Motor neuron (in vitro differentiated cells): Measurements from ENCODE around the gene ZNF70. TPM values are rescaled to one million over a fixed set of nuclear protein-coding genes. Genes with fewer than 3 reads are reported as not detected.

ENCODE experiments used
- ATAC-seq, 8 experiments: fragments of 200-7000 bp; cut with Tn5 transposase; replicated peaks in 6 of 8; 2 replicates each; pipeline ENCODE4 v1.8.0; 2021; ENCODE audit warnings: mild to moderate bottlenecking in 8 of 8, moderate library complexity in 8 of 8
- H3K27ac ChIP-seq, 2 donors: fragments of 250-450 bp; sonication (Bioruptor Pico); 2 replicates each; pipeline ENCODE4 v1.9.0; 2021; ENCODE audit warnings: antibody characterized with exemption in 2 of 2, mild to moderate bottlenecking in 2 of 2, moderate library complexity in 1 of 2
- H3K4me1 ChIP-seq, 2 donors: fragments of 250-450 bp; sonication (Bioruptor Pico); replicated peaks in 1 of 2; 2 replicates each; pipeline ENCODE4 v1.6.1; 2021; ENCODE audit warnings: antibody characterized with exemption in 2 of 2, mild to moderate bottlenecking in 2 of 2, moderate library complexity in 1 of 2
- H3K4me3 ChIP-seq, 5 donors: fragments of 250-450 bp; sonication (Bioruptor Pico); 2 replicates each; pipeline ENCODE4 v1.9.0; 2021; ENCODE audit warnings: antibody characterized with exemption in 5 of 5, mild to moderate bottlenecking in 5 of 5, moderate library complexity in 4 of 5
- WGBS, 10 experiments: fragments of 450-650 bp; shearing (Covaris generic); methylation state at CpG; one replicate each; pipeline ENCODE4 v1.0.0; 2022; 5-methylcytosine and 5-hydroxymethylcytosine counted together
- in situ Hi-C, 9 experiments: fragments of 400-800 bp; cut with MboI; loops; one replicate each; pipeline ENCODE4 v1.15.0; 2021; ENCODE audit warnings: low sequenced_read_pairs in 9 of 9, low pct_unique_long_range_greater_than_20kb in 2 of 9; ENCODE audit not compliant: unreplicated experiment in 9 of 9
- total RNA-seq, 8 experiments: library from RNA; unstranded; fragments of 300-600 nt; gene quantifications; 2 replicates each; pipeline versions ENCODE4 v1.2.3 to v1.2.4, GENCODE V29; 2022

ZNF70 gene
- total RNA-seq, 8 experiments from 2014 or later: 5.7 to 11.1 (median 7.8) TPM

DNA sequence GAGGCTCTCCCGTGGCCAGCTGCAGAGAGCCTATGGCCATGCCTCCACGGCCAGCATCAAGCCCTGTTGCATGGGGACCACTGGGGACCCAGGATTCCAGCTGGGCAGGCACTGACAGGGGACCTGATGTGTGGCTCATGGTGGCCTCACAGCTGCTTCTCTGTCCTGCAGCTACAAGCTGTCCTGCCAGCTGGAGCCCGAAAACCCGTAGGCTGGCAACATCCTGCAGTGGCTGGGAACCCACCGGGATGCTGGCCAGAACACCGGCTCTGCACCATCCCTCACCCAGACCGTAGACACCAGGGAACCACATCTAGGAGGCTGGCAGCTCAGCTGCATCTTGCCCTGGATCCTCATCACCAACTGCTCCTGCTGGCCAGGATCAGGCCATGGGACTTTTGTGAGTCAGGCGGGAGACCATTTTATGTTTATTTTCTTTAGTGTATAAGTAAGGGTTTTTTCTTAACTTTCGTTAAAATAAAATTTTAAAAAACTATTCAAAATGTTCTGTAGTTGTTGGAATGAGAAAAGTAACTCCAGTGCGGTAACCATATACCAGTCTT is 52.2 kb downstream of the ZNF70 start:
- H3K4me1 ChIP-seq: no peaks in the 10 kb centered on the region
- H3K27ac ChIP-seq: no peak overlapping the region
- H3K4me3 ChIP-seq: no peak overlapping the region
- in situ Hi-C loops: no loop called here
- no peak for ATAC-seq
- WGBS, 10 experiments: 74 to 100% (median 95%) methylated on average over 1 to 7 of the region's 10 CpGs

DNA sequence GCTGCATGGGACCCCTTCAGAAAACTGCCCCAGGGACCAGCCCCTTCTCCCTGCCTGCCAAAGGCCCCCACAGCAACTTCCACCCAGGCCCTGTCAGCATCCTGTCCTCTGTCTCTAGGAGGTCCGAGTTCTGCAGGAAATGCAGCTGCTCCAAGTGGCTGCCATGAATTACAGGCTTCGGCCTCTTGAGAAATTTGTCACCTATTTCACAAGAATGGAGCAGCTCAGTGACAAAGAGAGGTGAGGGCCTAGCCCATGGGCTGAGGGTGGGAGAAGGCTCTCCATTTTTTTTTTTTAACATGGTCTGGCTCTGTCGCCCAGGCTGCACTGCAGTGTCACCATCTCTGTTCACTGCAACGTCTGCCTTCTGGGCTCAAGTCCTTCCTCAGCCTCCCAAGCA is 52.8 kb downstream of the ZNF70 start:
- in situ Hi-C loops: no loop called here
- WGBS, 10 experiments: 83 to 100% (median 92%) methylated on average over 1 to 4 of the region's 4 CpGs; no CpG with 5 or more reads in 6 of the 10 experiments

DNA sequence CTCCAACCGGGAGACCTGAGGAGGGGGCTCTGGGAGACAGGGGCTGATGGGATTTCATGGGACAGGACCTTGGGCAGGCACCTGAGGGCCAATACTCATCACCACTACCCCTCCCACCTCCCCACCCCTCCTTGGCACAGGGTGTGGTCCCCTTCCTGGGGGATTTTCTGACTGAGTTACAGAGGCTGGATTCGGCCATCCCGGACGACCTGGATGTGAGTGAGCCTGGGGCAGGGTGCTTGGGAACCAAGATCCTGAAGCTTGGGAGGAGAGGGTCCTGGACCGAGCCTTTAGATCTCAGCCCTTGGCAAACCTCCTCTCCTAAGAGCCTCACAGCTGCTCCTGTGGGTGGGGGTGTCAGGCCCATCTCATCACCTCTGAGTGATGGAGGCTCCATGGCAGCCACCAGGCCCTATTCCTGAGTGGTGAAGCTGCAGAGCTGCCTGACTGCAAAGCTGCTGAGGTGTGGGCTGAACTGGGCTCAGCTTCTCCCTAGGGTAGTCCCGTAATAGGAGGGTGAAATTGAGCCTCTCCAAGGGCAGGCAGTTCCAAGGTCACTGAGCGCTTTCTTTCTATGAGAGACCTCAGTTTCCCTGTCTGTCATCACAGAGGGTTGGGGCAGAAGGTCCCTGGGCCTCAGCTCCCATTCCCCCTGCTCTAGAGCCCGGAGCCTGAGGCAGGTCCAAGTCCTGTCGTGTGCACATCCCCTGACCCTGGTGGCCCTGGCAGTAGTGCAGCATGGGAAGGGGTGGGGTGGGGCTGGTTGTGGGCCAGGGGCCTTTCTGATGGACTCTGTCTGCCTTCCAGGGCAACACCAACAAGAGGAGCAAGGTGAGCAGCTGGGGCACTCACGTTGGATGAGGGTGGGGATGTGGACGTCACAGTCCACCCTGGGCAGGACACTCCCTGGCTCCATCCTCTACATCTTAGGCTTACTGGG is 53.6 kb downstream of the ZNF70 start:
- H3K4me1 ChIP-seq: no peaks in the 10 kb centered on the region
- H3K27ac ChIP-seq: no peak overlapping the region
- H3K4me3 ChIP-seq: no peak overlapping the region
- in situ Hi-C loops: no loop called here
- WGBS, 10 experiments: 60 to 100% (median 87%) methylated on average over 1 to 3 of the region's 11 CpGs; no CpG with 5 or more reads in 6 of the 10 experiments
- no peak for ATAC-seq

More for the DNA sequence above, 52.8 kb downstream of the ZNF70 start:
- ATAC-seq: no peak
- no peaks in the 10 kb centered on the region for H3K4me1 ChIP-seq
- no peak overlapping the region for H3K4me3 ChIP-seq
- no peak overlapping the region for H3K27ac ChIP-seq

DNA sequence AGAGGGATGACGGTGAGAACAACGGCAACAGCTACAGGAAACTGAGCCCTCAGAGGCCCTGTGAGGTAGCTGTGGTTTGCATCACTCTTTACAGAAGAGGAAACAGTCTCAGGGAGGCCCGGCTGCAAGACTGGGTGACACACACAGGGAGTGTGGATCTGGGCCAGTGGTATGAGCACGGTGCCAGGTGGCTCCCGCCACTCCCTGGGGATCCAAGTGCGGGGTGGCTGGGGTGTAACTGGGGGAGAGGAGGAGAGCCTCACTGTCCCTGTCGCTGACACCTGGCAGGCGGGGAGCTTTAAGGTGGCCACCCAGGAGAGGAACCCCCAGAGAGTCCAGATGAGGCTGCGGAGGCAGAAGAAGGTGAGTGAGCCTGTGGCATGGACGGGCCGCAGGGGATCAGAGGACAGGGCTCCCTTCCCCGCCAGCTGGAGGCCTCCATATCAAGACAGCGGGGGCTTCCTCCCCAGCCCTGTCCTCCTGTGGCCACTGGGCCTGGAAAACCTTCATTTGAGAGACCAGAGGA is 54.5 kb downstream of the ZNF70 start:
- 60 to 100% (median 93%) methylated on average over 1 to 4 of the region's 13 CpGs; no CpG with 5 or more reads in 7 of the 10 experiments for WGBS, 10 experiments
- Histone ChIP-seq H3K4me3 (no peak overlapping the region), H3K27ac (no peak overlapping the region), H3K4me1 (no peaks in the 10 kb centered on the region)
- no peak for ATAC-seq
- in situ Hi-C loops: no loop called here

DNA sequence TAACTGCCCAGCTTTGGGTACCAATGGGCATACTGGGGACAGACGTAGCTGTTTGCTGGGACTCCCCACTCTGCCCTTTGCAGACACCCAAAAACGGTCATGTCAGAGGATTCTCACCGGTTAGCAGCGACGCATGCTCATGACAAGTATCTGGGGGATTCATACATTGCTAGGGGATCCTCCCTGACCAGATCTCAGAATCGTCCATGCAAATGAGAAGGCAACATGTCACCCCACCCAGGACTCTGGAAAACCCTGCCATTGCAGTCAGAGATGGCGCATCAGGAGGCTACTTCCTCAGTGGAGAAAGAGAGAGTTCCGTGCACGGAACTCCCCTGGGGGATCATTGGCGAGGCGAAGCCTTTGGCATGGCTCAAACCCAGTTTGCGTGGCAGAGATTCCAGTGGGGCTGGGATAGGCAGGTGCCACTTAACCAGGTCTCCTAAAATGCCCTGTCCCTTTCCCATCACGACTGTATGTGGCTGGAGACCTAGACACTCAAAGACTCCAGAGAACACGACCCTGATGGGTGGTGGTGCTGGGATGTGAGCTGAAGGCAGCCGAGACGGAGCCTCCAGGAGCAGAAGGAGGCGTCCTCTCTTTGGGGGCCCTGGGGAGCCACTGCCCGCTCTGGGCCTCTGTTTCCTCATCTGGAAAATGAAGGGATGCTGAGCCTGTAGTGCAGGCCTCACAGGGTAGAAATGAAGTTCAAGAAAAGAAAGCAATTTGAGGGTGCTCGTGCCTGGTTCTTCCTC is 55.2 kb downstream of the ZNF70 start:
- Histone ChIP-seq H3K4me1 (no peaks in the 10 kb centered on the region), H3K4me3 (no peak overlapping the region), H3K27ac (no peak overlapping the region)
- in situ Hi-C loops: no loop called here
- ATAC-seq: no peak
- 67 to 95% (median 80%) methylated on average over 1 to 4 of the region's 19 CpGs; no CpG with 5 or more reads in 3 of the 10 experiments for WGBS, 10 experiments

DNA sequence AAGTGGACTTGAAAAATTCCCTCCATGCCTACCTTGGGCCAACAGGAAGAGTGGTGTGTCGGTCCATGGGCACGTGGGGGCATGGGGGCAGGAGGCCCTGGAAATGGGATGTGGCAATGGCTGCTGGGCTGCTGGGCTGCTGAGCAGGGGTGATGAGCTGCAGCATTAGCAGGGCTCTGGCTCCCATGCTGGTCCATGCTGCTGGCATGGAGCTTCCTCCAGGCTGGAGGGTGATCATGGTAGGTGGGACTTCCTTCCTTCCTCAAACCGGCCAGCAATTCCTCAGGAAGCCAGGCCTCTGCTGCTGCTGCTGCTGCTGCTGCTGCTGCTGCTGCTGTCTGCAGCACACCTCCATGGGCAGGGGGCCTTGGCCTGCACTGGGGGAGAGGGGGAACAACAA is 55.8 kb downstream of the ZNF70 start:
- Histone ChIP-seq H3K4me1 (no peaks in the 10 kb centered on the region), H3K27ac (no peak overlapping the region), H3K4me3 (no peak overlapping the region)
- in situ Hi-C loops: no loop called here
- ATAC-seq: no peak
- 60 to 100% (median 97%) methylated on average over 1 to 3 of the region's 3 CpGs; no CpG with 5 or more reads in 6 of the 10 experiments for WGBS, 10 experiments

DNA sequence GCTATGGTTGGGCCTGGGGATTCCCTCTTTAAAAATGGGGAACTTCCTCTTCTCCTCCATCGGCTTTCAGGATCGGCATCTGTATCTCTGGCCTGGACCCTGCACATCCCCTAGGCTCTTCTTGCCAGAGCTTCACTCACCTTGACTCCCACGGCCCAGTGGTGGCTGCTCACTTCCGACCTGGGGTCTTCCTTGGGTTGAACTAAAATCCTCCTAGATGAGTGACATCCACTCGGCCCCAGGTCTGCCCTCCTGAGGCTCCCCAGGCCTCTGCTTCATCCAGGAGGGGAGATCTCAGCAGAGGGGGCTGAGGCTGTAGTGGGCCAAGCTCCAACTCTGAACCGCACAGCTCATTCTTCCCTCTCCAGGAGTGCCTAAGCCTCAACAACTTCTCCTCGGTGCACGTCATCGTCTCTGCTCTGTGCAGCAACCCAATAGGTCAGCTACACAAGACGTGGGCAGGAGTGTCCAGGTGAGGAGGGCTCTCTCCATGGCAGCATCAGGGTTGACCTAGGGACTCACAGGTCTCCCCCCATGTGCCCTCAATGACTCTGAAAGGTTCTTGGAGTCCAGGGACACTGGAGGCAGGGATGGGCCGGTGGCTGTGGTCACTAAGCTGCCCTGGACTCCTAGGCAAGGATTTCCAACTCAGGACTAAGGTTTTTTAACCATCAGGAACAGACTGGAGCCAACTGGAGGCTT is 56.8 kb downstream of the ZNF70 start:
- H3K27ac ChIP-seq: no peak overlapping the region
- no peak overlapping the region for H3K4me3 ChIP-seq
- in situ Hi-C loops: no loop called here
- no peaks in the 10 kb centered on the region for H3K4me1 ChIP-seq
- no peak for ATAC-seq
- 60 to 100% (median 93%) methylated on average over 1 to 3 of the region's 11 CpGs; no CpG with 5 or more reads in 7 of the 10 experiments for WGBS, 10 experiments

DNA sequence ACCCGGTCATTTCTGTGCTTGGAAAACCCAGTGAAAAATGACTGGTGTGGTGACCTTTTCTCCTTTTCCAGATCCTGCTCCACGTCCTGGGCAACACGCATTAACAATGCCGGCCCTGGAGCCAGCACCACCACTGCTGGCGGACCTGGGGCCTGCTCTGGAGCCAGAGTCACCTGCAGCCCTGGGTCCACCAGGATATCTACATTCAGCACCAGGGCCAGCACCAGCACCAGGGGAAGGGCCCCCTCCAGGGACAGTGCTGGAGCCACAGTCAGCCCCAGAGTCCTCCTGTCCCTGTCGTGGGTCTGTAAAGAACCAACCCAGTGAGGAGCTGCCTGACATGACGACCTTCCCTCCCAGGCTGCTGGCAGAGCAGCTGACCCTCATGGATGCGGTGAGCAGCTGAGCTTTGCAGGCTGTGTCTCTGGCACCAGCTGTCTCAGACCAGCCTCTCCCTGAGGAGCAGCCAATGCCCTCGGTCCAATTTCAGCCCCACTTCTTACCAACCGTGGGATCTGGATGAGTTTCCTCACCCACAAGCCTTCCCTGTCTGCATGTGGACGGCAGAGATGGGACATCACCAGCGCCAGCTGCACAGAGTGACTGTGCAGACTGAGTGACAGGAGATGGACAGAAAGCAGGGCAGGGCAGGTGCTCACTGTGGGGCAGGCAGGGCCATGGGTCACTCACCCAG is 58.2 kb downstream of the ZNF70 start:
- Histone ChIP-seq H3K27ac (no peak overlapping the region), H3K4me3 (no peak overlapping the region), H3K4me1 (no peaks in the 10 kb centered on the region)
- in situ Hi-C loops: no loop called here
- no peak for ATAC-seq
- 100% methylated on average over 1 to 4 of the region's 12 CpGs; no CpG with 5 or more reads in 2 of the 10 experiments for WGBS, 10 experiments

DNA sequence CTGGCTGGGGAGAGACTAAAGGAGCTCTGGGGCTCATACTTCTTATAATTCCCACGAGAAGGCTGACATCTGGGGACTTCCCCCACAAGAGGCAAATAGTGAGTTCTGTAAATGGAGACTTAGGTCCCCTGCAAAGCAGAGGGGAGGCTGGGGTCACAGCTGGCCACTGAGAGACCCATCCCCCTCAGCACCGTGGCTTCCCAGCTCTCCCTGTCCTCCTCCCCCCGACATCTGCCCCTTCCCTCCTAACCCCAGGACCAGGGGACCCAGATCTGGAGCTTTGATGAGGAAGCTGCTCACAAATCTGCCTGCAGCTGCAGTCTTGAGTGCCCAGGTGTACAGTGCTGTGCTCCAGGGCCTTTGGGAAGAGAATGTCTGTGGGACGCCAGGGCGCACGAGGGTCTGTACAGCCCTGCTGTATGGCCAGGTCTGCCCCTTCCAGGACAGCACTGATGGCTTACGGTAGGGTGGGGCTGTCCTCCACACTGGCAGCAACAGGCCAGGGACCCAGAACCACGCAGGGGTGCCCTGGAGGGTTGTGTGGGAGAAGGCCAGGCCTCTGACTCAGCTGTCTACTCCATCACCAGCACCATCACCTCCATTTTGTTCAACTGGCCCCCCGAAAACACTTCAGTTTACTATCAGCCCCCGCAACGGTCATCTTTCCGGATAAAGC is 59.0 kb downstream of the ZNF70 start:
- Histone ChIP-seq H3K27ac (no peak overlapping the region), H3K4me1 (no peaks in the 10 kb centered on the region), H3K4me3 (no peak overlapping the region)
- WGBS, 10 experiments: 67 to 100% (median 95%) methylated on average over 1 to 4 of the region's 12 CpGs; no CpG with 5 or more reads in 4 of the 10 experiments
- in situ Hi-C loops: no loop called here
- peak in 1 of 8 experiments; percentile 10 for ATAC-seq

DNA sequence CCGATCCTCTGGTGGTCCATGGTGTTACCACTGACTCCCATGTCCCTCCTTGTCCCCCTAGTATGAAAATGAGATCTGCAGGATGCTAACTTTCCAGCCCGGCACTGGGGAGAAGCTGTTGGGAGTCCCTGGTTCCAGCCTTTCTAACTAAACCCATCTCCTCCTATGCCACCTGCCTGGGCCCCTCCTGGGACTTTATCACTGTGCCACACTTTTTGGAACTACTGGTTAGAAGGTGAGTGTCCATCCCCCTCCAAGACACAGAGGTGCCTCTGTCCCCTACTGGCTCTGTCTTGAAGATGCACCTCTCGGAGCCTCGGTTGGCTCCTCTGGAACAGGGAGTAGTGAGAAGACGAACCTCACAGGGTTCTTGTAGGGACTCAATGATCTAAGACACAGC is 60.2 kb downstream of the ZNF70 start, which contains the start of gene RGL4:
Gene RGL4 (plus strand): TSS at position 301 of the 400 bp plus-strand sequence. CDS start 1,018 bp downstream, outside the sequence.
- H3K4me3 ChIP-seq: no peak within 1 kb of the TSS
- 80 to 100% (median 100%) methylated on average over 1 to 3 of the region's 5 CpGs; no CpG with 5 or more reads in 4 of the 10 experiments for WGBS, 10 experiments
- no peak for ATAC-seq
- H3K27ac ChIP-seq: no peak within 1 kb of the TSS
- in situ Hi-C loops: no loop called here
- no peaks in the 10 kb centered on the region for H3K4me1 ChIP-seq

DNA sequence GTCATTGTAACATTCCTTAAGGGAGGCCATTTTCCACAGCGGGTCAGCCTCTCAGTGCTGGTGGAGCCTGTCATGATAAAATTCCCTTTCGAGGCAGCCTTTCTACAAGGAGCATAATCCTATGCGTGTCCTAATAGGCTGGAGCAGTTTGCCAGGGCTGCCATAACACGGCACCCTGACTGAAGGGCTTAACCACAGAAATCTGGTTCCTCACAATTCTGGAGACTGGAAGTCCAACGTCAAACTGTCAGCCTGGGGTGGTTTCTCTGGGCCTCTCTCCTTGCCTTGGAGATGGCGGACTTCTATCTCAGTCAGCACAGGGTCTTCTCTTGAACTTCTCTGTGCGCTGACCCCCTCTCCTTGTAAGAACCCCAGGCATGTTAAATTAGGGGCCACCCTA is 61.5 kb downstream of the ZNF70 start:
- WGBS, 10 experiments: 89 to 100% (median 91%) methylated on average over 1 to 6 of the region's 7 CpGs; no CpG with 5 or more reads in 6 of the 10 experiments
- no peak for ATAC-seq
- no peaks in the 10 kb centered on the region for H3K4me1 ChIP-seq
- no peak overlapping the region for H3K4me3 ChIP-seq
- in situ Hi-C loops: no loop called here
- no peak overlapping the region for H3K27ac ChIP-seq
